H4 (cell line): Measurements from ENCODE around the gene STRBP. TPM values are rescaled to one million over a fixed set of nuclear protein-coding genes. Genes with fewer than 3 reads are reported as not detected.
"Not testable (repeated sequence)": the region's sequence is repeated elsewhere in the genome, so short reads cannot be mapped to it uniquely, and the experiment has no call there.

Experiments used
- DNase-seq: peaks from one replicate; pipeline ENCODE4 v3.0.0-alpha.2; 2015; ENCODE audit warnings: low spot score
- total RNA-seq: library from RNA; depleted of rRNA; stranded (reverse); fragments of >200 nt; shearing (Covaris generic); gene quantifications from 2 replicates; pipeline ENCODE4 v1.2.3, GENCODE V29; 2014; rRNA removed

The STRBP gene
- total RNA-seq = 11.5 and 14.3 TPM in 2 replicates

DNA sequence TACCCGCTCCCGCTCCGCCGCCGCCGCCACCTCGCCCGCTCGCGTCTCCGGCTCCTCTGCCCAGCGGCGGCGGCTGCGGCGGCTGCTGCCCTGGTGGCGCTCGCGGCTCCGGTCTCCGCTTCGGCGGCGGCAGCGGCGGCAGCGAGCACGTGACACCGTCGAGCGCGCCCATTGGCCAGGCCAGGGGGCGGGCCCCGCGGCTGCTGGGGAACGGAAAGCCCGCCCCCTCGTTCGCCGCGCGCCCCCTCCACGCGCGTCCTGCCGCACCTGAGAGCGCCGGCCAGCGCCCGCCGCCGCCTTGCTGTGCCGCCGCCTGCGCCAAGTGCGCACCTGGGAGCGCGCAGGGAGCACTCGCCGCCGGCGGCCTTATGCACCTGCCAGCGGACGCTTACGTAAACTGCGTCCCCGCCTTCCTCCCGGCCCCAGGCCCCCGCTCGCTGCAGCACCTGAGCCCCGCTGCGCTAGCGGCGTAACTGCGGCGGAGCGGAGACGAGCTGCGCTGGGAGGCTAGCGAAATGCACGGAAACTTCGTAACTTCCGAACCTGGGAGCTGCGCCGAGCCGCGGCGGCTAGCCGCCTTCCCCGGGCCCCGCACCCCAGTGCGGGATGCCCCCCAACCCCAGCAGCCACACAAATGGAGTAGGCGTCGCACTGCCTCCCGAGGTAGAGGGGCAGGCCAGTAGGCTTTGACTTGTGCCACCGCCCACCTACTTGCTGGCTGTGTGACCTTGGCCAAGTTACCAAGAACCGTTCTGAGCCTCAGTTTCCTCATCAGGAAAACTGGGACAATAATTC is at the start of gene STRBP:
Gene STRBP (minus strand): TSS at position 122 of the 795 bp plus-strand sequence. CDS start 84,452 bp downstream, outside the sequence.
- peak; percentile 70 for DNase-seq

DNA sequence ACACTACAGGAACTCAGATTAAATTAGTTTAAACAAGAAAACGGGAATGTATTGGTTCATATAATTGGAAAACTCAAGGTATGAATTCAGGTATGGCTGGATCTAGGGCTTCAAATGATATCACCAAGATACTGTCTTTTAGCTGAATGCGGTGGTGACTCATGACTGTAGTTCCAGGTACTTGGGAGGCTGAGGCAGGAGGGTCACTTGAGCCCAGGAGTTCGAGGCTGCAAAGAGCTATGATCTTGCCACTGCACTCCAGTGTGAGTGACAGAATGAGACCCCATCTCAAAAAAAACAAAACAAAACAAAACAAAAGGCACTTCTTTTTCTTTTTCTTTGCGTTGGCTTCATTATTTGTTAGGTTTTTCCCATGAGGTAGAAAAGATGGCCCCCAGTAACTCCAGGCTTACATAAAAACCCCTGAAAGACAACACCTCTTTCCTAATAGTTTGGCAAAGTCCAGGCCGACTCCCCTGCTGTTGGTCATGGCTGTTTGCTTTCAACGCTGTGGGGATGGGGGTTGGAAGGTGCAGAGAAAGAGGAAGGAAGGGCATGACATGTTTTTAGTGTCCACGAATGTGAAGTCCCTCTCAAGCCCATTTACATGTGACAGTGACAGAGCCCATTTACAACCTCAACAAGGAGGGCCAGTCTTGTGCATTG is 47.8 kb upstream of the STRBP start:
- DNase-seq = no peak

DNA sequence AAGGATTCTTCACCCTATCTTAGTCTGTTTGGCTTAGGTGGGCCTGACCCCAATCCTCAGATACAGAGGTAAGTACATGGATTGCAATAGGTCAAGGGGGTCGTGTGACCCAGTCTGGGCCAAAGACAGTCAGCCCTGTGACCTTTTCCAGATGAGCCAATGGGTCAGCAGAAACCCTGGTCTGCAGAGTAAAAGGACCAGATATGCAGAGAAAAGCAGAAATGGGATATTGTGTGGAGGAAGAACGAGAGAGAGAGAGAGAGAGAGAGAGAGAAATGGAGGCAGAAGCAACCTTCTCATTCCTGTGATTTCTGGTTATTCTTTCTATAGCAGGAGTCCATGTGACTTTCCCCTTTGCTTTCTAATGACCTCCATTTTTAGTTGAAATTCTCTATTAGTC is 47.2 kb upstream of the STRBP start:
- DNase-seq = no peak

DNA sequence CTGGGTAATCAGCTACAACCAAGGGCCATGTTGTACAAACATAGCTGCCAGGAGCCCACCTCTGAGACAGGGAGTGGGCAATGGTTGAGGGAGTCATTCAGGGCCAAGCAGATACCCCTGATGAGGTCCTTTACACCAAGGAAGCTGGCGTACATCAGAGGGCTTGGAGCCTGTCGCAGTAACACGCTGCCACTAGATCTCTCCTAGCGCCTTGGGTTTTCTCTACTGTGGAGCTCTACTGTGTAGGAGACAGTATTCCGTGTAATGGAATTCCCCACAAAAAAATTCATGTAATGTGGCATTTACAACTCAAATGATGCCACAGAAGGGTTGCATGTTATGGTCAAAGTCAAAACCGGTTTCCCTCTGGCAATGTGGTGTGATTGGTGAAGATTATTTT is 46.2 kb upstream of the STRBP start:
- DNase-seq = no peak

DNA sequence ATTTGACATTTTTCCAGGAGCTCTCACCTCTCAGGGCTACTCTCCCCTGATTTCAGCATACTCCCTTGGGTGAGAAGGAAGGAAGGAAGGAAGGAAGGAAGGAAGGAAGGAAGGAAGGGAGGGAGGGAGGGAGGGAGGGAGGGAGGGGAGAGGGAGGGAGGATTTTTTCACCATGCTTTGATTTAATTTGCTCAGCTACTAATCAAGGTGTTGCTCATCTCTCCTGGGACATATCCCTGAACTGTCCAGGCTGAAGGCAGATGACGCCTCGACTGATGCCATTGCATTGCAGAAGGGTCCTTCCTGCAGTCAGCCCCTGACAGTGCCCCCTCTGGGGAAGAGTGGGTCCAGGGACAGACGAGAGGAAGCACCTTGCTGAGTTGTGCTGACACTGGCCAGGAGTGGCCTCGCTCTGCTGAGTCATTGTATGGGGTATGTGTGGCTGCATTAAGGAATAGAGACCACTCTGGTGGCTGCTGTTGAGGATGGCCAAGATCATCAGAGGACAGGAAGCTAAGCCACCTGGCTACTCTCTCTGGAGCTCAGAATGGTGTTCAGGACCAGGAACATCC is 44.0 kb upstream of the STRBP start:
- no peak for DNase-seq

DNA sequence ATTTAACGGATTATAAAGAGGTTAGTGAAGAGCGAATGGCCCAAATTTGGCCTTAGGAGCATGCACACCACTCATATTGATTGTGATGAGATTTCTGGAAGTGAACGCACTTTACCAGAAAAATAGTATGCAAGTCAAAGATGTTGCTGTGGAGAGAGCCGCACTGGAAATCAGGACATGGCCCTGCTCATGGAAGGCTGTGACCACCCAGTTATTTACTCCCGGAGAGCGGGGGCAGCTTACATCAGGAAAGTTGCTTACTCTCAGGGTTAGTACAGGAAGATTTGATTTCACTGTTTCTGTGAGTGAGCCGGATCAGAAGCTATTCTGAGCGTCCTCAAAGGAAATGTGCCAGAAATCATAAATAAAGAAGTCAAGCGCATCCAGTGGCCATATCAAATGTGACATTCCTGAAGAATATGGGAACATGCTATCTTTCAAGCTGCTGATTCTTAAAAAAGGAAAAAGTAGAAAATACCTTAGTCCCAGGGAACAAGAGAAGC is 42.9 kb upstream of the STRBP start:
- DNase-seq = no peak

DNA sequence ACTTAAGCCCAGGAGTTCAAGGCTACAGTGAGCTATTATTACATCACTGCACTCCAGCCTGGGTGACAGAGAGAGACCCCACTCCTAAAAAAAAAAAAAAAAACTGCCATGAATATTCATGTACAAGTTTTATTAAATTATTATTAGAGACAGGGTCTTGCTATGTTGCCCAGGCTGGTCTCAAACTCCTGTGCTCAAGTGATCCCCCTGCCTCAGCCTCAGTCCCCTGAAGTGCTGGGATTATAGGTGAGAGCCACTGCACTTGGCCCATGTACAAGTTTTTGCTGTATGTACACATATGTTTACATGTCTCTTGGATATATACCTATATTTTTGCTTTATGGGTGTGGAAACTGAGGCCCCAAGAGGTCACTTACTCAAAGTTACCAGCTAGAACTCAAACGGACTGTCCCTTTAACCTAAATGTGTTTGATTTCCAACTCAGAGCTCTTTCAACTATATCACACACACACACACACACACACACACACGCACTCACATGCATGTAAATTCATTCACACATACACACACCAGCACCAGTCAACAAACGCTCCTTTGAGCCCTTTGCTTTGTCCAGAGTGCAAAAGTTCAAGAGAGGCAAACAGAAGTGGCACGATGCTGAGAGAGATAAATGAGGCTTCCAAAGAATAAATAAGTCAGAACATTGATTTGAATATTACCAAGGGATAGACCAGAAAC is 42.3 kb upstream of the STRBP start:
- DNase-seq = no peak

DNA sequence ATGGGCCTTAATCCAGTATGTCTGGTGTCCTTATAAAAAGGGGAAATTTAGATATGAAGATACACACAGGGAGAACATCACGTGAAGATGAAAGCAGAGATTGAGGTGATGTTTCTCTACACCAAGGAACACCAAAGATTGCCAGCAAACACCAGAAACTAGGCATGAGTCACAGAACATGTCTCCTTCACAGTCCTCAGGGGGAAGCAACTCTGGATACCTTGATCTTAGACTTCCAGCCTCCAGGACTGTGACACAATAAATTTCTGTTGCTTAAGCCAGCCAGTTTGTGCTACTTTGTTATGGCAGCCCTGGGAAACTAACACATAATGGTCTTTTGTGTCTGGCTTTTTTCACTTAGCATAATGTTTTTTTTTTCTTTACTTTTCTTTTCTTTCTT is 41.2 kb upstream of the STRBP start:
- no peak for DNase-seq

DNA sequence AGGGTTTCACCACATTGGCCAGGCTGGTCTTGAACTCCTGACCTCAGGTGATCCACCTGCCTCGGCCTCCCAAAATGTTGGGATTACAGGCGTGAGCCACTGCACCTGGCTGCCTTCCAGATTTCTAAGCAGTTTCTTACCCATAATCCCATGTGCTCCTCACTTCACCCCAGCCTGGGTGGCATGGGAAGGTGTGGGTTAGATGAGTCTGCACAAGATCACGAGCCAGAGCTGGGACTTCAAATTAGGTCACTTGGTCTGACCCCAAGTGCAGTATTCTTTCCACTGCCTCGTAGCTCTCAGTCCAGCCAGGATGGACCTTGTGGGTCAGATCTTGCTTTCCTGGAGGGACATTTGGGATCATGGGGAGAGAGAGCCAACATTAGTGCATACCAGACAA is 37.5 kb upstream of the STRBP start:
- no peak for DNase-seq

DNA sequence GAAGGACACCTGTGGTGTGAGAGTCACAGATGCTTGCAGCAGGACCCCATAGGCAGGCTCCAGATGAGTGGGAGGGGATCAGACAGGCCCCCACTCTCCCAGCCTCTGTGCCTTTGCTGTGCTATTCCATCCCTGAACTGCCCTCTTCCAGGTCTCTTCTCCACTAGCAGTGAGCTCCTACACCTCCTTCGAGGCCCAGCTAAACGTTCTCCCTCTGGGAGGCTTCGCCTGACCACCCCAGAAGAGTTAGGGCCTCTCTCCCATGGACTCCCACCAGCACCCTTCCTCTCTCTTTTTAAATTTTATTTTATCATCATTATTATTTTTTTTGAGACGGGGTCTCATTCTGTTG is 35.9 kb upstream of the STRBP start:
- DNase-seq = no peak

DNA sequence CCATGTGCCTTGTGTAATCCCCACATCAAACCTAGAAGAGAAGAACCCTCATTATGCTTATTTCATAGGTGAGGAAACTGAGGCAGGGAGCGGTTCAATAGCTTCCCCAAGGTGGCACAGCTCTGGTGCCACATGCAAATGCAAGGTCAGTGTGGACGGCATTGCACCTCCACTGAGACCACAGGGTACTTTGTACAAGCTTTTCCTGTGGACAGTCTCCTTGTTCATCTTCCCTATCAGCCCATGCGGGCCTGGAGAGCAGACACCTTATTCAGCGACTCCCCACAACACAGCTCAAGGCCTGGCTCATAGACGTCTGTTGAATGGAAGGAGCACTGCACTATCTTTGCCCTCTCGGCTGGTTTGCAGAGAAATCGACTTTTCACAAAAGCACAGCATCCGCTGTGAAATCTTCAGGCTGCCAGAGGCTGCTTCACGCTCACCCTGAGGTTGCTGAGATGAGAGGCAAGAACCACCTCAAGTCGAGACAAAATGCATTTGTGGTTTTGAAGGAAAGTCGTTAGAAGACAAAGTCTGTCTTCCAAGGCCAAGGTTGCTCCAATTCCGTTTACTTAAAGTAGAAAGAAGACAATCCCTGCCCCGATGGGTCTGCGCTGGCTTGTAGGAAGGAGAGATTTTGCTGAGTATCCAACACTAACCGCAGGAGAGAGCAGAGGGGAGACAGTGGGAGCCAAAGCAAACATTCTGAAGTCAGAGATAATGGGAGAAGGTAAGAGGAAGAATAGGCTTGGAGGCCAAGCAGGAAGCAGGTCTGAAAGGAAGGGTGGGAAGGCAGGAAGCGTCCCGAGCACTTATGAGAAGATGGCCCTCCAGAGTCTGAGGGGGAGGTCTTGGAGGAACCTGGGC is 34.2 kb upstream of the STRBP start:
- DNase-seq = no peak

DNA sequence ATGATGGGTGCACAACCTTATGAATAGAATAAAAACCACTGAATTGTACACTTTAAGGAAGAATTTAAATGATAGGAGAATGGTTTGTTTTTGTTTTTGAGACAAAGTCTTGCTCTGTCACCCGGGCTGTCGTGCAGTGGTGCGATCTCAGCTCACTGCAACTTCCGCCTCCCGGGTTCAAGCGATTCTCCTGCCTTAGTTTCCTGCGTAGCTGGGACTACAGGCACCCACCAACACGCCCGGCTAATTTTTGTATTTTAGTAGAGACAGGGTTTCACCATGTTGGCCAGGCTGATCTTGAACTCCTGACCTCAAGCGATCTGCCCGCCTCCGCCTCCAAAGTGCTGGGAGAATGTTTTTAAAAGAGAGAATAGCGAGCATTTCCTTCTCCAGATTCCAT is 33.5 kb upstream of the STRBP start:
- DNase-seq = not testable (repeated sequence)

DNA sequence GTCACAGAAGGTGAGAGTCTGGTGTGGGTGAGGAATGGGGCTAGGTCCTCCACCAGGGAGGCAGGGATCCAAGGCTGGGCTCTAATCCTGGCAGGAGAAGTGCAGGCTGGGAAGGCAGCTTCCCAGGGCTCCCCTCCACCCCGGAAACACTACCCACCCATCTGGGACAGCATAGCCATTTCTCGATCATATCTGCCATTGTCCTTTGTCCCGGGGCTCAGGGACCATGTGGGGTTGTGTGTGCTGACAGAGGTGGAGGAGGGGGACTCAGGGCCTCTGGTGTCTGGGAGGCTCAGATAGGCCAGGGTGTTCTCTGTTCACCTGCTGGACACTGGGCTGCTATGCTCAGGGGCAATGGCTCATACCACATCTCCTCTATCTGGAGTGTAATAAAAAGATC is 32.2 kb upstream of the STRBP start:
- DNase-seq = no peak

DNA sequence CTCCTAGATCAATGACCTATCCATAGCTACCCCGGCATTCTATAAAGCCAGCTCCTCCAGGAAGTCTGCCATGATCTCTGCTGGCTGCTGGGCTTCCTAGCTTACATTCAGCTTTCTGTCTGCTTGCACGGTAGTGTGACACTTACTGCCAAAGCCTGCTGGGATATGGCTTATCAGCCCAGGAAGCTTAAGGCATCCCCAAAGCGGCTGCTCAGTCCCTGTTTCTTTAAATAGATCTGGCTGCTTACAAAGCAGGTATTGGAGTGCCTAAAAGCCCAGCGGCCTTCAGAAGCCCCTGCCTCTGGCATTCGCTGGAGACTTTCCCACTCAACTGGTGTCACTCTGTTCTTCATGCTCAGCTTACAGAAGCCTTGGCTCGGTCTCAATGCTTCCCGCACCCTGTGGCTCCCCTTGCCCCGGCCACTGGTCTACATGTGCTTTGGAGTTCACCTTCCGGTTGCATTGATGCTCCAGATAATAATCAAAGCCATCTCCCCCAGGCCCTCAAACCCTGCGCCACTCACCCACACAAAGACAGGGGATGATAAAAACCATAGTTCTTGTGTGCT is 31.3 kb upstream of the STRBP start:
- DNase-seq = no peak

DNA sequence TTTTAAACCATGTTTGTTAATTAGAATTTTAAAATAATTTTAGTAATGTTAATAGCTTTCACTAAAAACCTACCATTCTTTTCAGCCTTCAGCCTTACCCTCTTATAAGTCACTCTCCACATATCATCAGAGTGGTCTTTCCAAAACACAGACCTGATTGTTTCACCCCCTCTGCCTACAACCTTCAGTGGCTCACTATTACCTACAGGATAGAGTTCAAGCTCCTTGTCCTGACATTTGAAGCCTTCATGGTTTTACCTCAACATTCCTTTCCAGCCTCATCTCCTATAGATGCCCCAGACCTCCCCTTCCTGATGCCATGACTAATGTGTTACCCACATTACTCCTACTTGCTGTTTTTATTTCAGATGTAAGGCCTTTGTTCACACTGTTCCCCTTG is 27.8 kb upstream of the STRBP start:
- no peak for DNase-seq

DNA sequence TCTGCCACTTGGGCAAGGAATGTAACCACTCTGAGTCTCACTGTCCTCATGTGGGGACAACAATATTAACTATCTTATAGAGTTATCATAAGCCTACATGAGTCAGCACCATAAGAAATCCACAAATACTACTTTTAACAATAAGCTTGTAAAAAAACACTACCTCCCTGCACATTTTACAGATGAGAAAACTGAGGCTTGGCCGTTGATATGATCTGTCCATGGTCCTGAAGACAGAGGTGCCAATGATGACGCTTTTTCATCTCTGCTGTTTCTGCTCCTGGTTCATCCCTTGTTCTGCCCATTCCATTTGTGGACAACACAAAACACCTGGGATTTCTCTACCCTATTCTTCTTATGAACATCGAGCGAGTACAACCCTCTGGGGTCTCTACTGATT is 23.4 kb upstream of the STRBP start:
- no peak for DNase-seq

DNA sequence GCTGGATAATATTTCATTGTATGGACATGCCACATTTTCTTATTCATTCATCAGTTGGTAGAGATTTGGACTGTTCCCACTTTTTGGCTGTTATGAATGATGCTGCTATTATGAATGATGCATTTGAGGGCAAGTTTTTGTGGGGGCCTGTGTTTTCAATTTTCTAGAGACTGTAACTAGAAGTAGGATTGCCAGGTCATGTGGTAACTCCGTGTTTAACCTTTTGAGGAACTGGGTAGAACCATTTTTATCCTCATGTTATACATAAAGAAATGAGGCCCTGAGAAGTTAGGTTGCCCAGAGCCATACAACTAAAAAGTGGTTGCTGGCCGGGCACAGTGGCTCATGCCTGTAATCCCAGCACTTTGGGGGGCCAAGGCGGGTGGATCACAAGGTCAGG is 22.4 kb upstream of the STRBP start:
- DNase-seq = no peak

DNA sequence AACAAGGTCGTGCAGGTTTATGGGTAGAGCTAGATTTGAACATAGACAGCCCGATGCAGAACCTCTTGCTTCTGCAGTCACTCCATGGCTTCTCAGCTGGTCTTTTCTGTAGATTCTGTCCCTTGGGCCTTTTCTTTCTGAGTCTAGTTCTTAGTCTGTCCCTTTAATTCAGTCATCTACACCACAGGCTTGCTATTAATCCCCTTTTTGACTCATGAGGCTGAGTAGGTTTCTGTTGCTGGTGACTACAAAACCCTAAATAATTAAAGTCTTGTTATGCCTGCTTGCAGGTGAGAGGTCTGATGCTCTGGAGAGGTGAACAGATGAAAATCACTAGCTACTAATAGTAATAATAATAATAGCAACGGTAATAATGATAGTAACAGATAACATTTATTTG is 19.3 kb upstream of the STRBP start:
- DNase-seq = no peak

DNA sequence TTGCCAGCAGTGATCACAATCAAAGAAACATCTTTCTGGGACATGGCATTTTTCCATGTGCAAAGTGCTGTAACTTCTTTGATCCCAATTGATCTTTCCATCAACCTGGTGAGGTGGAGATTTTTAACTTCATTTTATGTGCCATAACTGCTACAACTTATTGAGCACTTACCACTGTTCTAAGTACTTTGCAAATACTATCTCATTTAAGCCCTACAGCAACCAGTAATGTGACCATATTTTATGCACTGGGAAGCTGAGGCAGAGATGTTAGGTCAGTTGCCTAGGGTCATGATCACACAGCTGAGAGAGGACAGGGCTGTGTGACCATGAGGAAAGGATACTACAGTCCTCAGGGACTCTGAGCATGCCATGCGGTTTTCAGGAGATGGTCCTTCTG is 17.9 kb upstream of the STRBP start:
- DNase-seq = no peak

DNA sequence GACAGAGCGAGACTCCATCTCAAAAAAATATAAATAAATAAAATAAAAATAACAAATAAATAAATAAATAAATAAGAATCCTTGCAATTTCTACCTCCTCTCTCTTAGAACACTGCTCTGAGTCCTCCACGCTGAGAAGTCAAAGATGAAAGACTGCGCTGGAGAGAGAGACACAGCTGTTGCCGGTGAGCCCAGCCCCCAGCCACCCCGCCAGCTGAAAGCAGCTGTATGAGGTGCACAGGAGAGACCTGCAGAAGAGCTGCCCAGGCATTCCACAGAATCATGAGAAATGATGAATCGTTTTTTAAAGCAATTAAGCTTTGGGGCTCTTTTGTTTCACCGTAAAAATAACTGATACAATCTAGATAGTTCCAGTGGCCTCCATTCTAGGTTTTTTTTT is 16.3 kb upstream of the STRBP start:
- DNase-seq = no peak

DNA sequence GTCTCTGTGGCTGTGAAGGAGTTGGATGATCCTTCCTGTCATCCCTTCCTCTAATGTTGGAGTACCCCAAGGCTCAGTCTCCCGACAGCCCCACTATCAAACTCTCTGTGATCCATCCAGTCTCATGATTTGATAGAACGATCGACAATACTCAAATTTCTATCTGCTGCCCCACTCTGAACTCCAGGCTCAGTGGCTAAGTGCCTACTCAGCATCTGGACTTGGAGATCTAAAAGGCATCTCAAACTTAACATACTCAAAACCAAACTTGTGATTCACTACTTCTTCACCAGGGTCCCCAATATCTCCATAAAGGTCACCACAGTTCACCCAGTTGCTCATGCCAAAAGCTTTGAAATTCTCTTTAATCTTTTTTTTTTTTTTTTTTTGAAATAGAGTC is 15.1 kb upstream of the STRBP start:
- DNase-seq = no peak
